ENCODE data around the gene IPCEF1. TPM values are rescaled to one million over a fixed set of nuclear protein-coding genes. Genes with fewer than 3 reads are reported as not detected.

The IPCEF1 gene
- total RNA-seq, 3 donors from 2014 or later (not counting 1 experiment from before 2014, with no cell fraction given), result 31.4 to 53.2 (median 45.5) TPM

DNA sequence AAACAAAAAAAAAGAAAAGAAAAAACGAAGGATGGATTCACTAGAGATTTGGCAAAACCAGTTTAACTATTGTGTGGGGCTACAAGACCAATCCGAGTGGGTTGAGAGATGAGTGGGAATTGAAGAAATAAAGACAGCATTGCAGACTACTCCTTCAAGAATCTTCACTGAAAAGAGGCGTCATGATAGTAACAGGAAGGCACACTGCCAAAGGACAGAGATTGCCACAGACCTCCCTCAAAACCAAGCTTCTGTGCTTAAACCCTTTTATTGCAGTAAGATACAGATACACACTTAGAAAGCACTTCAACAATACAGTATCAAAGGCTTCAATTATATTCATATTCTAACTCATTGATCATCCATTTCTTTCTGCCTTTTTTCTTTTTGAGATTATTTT is 103.9 kb downstream of the IPCEF1 start:
- Histone ChIP-seq H3K4me3 (ENCODE audit: low read length) (no peak overlapping the region), H3K27me3 (ENCODE audit: control insufficient read depth, insufficient read depth, low read length) (no peaks in the 10 kb centered on the region), H3K9me3 (ENCODE audit: control insufficient read depth, insufficient read depth, low read length) (no peaks in the 10 kb centered on the region), H3K36me3 (ENCODE audit: control insufficient read depth, insufficient read depth, low read length) (no peaks in the 10 kb centered on the region), H3K27ac (ENCODE audit: low read length) (no peak overlapping the region), H3K4me1 (ENCODE audit: control insufficient read depth, insufficient read depth, low read length) (peaks cover 16% of the 10 kb centered on the region)
- peak in 1 of 2 donors; percentile 43 for DNase-seq
- TF ChIP-seq, protein P1, sequence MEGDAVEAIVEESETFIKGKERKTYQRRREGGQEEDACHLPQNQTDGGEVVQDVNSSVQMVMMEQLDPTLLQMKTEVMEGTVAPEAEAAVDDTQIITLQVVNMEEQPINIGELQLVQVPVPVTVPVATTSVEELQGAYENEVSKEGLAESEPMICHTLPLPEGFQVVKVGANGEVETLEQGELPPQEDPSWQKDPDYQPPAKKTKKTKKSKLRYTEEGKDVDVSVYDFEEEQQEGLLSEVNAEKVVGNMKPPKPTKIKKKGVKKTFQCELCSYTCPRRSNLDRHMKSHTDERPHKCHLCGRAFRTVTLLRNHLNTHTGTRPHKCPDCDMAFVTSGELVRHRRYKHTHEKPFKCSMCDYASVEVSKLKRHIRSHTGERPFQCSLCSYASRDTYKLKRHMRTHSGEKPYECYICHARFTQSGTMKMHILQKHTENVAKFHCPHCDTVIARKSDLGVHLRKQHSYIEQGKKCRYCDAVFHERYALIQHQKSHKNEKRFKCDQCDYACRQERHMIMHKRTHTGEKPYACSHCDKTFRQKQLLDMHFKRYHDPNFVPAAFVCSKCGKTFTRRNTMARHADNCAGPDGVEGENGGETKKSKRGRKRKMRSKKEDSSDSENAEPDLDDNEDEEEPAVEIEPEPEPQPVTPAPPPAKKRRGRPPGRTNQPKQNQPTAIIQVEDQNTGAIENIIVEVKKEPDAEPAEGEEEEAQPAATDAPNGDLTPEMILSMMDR (IDR thresholded peaks at IDR 0.05), result no peak
- Mint-ChIP-seq H3K4me1 (peaks cover 37 to 45% of the 10 kb centered on the region in 2 donors), H3K36me3 (peaks cover 10% of the 10 kb centered on the region), H3K9me3 (peaks cover 0 to 2% of the 10 kb centered on the region in 2 donors), H3K4me3 (no peak overlapping the region), H3K27ac (peak overlapping the region in 1 of 2 donors; percentile 3), H3K27me3 (ENCODE audit: low read depth in 2 of 2) (no peaks in the 10 kb centered on the region)
- ATAC-seq, result no peak
- intact Hi-C loops (cut with micrococcal nuclease), result no loop called here
- WGBS (ENCODE audit: insufficient coverage), result 65% methylated on average over 3 of the region's 3 CpGs

DNA sequence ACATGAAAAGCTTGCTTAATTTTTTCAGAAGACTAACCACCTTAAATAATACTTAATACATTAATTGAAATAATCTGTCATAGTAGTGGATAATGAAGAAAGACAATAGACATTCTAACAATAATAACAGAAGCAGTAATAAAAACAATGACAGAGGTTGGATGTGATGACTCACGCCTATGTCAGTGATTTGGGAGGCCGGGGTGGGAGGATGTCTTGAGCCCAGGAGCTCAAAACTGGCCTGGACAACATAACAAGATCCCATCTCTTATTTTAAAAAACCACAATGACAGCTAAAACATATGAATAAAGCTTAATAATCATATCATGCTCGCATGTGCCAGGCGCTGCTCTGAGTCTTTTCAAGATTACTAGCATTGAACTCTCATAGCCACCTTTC is 105.5 kb downstream of the IPCEF1 start:
- intact Hi-C loops (cut with micrococcal nuclease), result no loop called here
- Histone ChIP-seq H3K27ac (ENCODE audit: low read length) (no peak overlapping the region), H3K9me3 (ENCODE audit: control insufficient read depth, insufficient read depth, low read length) (no peaks in the 10 kb centered on the region), H3K36me3 (ENCODE audit: control insufficient read depth, insufficient read depth, low read length) (no peaks in the 10 kb centered on the region), H3K27me3 (ENCODE audit: control insufficient read depth, insufficient read depth, low read length) (no peaks in the 10 kb centered on the region), H3K4me3 (ENCODE audit: low read length) (no peak overlapping the region), H3K4me1 (ENCODE audit: control insufficient read depth, insufficient read depth, low read length) (peaks cover 14% of the 10 kb centered on the region)
- Mint-ChIP-seq H3K27me3 (ENCODE audit: low read depth in 2 of 2) (no peaks in the 10 kb centered on the region), H3K4me1 (peaks cover 45 to 55% of the 10 kb centered on the region in 2 donors), H3K9me3 (peaks cover 0 to 2% of the 10 kb centered on the region in 2 donors), H3K27ac (peak overlapping the region in 1 of 2 donors; percentile 93), H3K36me3 (peaks cover 10% of the 10 kb centered on the region), H3K4me3 (no peak overlapping the region)
- ATAC-seq, result no peak
- 93% methylated on average over 2 of the region's 4 CpGs for WGBS (ENCODE audit: insufficient coverage)
- DNase-seq, result peak in 1 of 2 donors; percentile 24
- TF ChIP-seq, protein P1 (IDR thresholded peaks at IDR 0.05), result no peak

GRCh38 chr6:154249499-154250298 is 106.9 kb downstream of the IPCEF1 start:
- Mint-ChIP-seq H3K27me3 (ENCODE audit: low read depth in 2 of 2) (no peaks in the 10 kb centered on the region), H3K36me3 (no peaks in the 10 kb centered on the region), H3K4me3 (peak overlapping the region; percentile 71), H3K27ac (peak overlapping the region; percentile 89 to 93), H3K4me1 (peaks cover 59 to 69% of the 10 kb centered on the region in 2 donors), H3K9me3 (no peaks in the 10 kb centered on the region)
- Histone ChIP-seq H3K9me3 (ENCODE audit: control insufficient read depth, insufficient read depth, low read length) (no peaks in the 10 kb centered on the region), H3K36me3 (ENCODE audit: control insufficient read depth, insufficient read depth, low read length) (no peaks in the 10 kb centered on the region), H3K4me3 (ENCODE audit: low read length) (peak overlapping the region; percentile 2), H3K4me1 (ENCODE audit: control insufficient read depth, insufficient read depth, low read length) (peaks cover 18% of the 10 kb centered on the region), H3K27me3 (ENCODE audit: control insufficient read depth, insufficient read depth, low read length) (no peaks in the 10 kb centered on the region), H3K27ac (ENCODE audit: low read length) (peak overlapping the region; percentile 82)
- peak in 1 of 2 donors; percentile 83 for DNase-seq
- peak; percentile 48 to 74 (median 66) for ATAC-seq
- intact Hi-C loops (cut with micrococcal nuclease), result loop anchor here (1.0 kb wide), 1 partner anchor 28 kb away; no protein-coding TSS in a partner anchor
- TF ChIP-seq, protein P1 (IDR thresholded peaks at IDR 0.05), result no peak
- WGBS (ENCODE audit: insufficient coverage), result 50% methylated on average over 5 of the region's 8 CpGs
